Activated naive CD8-positive, alpha-beta T cell treated with anti-CD3 and anti-CD28 coated beads for 36 hours (primary cell): ENCODE data around the gene PCDHGA7. TPM values are rescaled to one million over a fixed set of nuclear protein-coding genes. Genes with fewer than 3 reads are reported as not detected.
"Not testable (repeated sequence)": the region's sequence is repeated elsewhere in the genome, so short reads cannot be mapped to it uniquely, and the experiment has no call there.

Experiments used
- DNase-seq: peaks from one replicate; pipeline ENCODE4 v3.0.0; 2021
- H3K27ac Mint-ChIP-seq: one replicate; pipeline ENCODE4 v1.8.0; 2022; ENCODE audit warnings: mild to moderate bottlenecking, moderate library complexity, mixed read lengths
- H3K27me3 Mint-ChIP-seq: one replicate; pipeline ENCODE4 v1.8.0; 2022; ENCODE audit warnings: mild to moderate bottlenecking, mixed read lengths
- H3K36me3 Mint-ChIP-seq: one replicate; pipeline ENCODE4 v1.8.0; 2021; ENCODE audit warnings: mild to moderate bottlenecking, mixed read lengths
- H3K4me1 Mint-ChIP-seq: one replicate; pipeline ENCODE4 v1.8.0; 2021; ENCODE audit warnings: mixed read lengths
- H3K4me3 Mint-ChIP-seq: one replicate; pipeline ENCODE4 v1.8.0; 2022; ENCODE audit warnings: mild to moderate bottlenecking, moderate library complexity, mixed read lengths
- H3K9me3 Mint-ChIP-seq: one replicate; pipeline ENCODE4 v1.8.0; 2022; ENCODE audit warnings: mixed read lengths
- total RNA-seq, 2 experiments: library from RNA; stranded (reverse); gene quantifications; one replicate each; pipeline ENCODE4 v1.2.3, GENCODE V29; 2021

Gene PCDHGA7
- total RNA-seq, 2 experiments from 2014 or later: not detected

DNA sequence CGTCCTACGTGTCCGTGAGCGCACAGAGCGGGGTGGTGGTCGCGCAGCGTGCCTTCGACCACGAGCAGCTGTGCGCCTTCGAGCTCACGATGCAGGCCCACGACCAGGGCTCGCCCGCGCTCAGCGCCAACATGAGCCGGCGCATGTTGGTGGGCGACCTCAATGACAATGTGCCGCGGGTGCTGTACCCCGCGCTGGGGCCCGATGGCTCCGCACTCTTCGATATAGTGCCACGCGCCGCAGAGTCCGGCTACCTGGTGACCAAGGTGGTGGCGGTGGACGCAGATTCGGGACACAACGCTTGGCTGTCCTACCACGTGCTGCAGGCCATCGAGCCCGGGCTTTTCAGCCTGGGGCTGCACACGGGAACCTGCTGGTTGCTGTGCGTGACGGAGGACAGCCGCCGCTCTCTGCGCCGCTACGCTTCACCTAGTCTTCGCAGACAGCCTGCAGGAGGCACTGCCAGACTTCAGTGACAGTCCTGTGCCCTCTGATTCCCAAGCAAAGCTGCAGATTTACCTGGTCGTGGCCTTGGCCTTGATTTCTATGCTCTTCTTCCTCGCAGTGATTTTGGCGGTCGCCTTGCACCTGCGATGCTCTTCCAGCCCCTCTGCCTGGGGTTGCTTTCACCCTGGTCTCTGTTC is 45.4 kb downstream of the PCDHGA7 start:
- no peak overlapping the region for H3K27ac Mint-ChIP-seq

DNA sequence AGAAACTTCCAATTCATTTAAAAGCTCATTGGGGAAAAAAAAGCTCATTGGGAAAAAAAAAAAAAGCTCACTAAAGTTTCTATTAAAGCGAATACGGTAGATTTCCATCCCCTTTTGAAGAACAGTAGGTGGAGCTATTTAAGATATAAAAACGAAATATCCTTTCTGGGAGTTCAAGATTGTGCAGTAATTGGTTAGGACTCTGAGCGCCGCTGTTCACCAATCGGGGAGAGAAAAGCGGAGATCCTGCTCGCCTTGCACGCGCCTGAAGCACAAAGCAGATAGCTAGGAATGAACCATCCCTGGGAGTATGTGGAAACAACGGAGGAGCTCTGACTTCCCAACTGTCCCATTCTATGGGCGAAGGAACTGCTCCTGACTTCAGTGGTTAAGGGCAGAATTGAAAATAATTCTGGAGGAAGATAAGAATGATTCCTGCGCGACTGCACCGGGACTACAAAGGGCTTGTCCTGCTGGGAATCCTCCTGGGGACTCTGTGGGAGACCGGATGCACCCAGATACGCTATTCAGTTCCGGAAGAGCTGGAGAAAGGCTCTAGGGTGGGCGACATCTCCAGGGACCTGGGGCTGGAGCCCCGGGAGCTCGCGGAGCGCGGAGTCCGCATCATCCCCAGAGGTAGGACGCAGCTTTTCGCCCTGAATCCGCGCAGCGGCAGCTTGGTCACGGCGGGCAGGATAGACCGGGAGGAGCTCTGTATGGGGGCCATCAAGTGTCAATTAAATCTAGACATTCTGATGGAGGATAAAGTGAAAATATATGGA is 48.0 kb downstream of the PCDHGA7 start, which contains the start of gene PCDHGA12:
Gene PCDHGA12, plus strand, starts transcription at position 176 of the 782 bp plus-strand sequence. Its CDS starts 253 bp downstream, at position 429.
- Mint-ChIP-seq H3K9me3 (peaks cover 28% of the 10 kb centered on the region), H3K4me1 (peaks cover 6% of the 10 kb centered on the region), H3K36me3 (peaks cover 26% of the 10 kb centered on the region), H3K4me3 (peak within 1 kb of the TSS; percentile 44), H3K27me3 (peaks cover 85% of the 10 kb centered on the region), H3K27ac (no peak within 1 kb of the TSS)
- peak; percentile 38 for DNase-seq

More for the DNA sequence above, 45.4 kb downstream of the PCDHGA7 start:
- Mint-ChIP-seq H3K4me1 (peaks cover 6% of the 10 kb centered on the region), H3K4me3 (no peak overlapping the region), H3K36me3 (peaks cover 26% of the 10 kb centered on the region), H3K9me3 (peaks cover 28% of the 10 kb centered on the region), H3K27me3 (peaks cover 82% of the 10 kb centered on the region)
- no peak for DNase-seq

DNA sequence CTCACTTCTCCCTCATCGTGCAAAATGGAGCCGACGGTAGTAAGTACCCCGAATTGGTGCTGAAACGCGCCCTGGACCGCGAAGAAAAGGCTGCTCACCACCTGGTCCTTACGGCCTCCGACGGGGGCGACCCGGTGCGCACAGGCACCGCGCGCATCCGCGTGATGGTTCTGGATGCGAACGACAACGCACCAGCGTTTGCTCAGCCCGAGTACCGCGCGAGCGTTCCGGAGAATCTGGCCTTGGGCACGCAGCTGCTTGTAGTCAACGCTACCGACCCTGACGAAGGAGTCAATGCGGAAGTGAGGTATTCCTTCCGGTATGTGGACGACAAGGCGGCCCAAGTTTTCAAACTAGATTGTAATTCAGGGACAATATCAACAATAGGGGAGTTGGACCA is 48.7 kb downstream of the PCDHGA7 start:
- H3K27me3 Mint-ChIP-seq: peaks cover 81% of the 10 kb centered on the region
- peaks cover 28% of the 10 kb centered on the region for H3K9me3 Mint-ChIP-seq
- DNase-seq: no peak
- peaks cover 6% of the 10 kb centered on the region for H3K4me1 Mint-ChIP-seq
- H3K36me3 Mint-ChIP-seq: peaks cover 26% of the 10 kb centered on the region
- H3K27ac Mint-ChIP-seq: no peak overlapping the region
- peak overlapping the region; percentile 44 for H3K4me3 Mint-ChIP-seq

DNA sequence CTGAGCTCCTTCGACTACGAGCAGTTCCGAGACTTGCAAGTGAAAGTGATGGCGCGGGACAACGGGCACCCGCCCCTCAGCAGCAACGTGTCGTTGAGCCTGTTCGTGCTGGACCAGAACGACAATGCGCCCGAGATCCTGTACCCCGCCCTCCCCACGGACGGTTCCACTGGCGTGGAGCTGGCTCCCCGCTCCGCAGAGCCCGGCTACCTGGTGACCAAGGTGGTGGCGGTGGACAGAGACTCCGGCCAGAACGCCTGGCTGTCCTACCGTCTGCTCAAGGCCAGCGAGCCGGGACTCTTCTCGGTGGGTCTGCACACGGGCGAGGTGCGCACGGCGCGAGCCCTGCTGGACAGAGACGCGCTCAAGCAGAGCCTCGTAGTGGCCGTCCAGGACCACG is 49.8 kb downstream of the PCDHGA7 start:
- H3K4me3 Mint-ChIP-seq, H3K27ac Mint-ChIP-seq: not testable (repeated sequence)

DNA sequence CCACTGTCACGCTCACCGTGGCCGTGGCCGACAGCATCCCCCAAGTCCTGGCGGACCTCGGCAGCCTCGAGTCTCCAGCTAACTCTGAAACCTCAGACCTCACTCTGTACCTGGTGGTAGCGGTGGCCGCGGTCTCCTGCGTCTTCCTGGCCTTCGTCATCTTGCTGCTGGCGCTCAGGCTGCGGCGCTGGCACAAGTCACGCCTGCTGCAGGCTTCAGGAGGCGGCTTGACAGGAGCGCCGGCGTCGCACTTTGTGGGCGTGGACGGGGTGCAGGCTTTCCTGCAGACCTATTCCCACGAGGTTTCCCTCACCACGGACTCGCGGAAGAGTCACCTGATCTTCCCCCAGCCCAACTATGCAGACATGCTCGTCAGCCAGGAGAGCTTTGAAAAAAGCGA is 50.2 kb downstream of the PCDHGA7 start:
- not testable (repeated sequence) for H3K27ac Mint-ChIP-seq, DNase-seq, H3K4me1 Mint-ChIP-seq, H3K4me3 Mint-ChIP-seq
- H3K9me3 Mint-ChIP-seq: peaks cover 29% of the 10 kb centered on the region
- peaks cover 26% of the 10 kb centered on the region for H3K36me3 Mint-ChIP-seq
- peaks cover 73% of the 10 kb centered on the region for H3K27me3 Mint-ChIP-seq

More for the DNA sequence above, 49.8 kb downstream of the PCDHGA7 start:
- Mint-ChIP-seq H3K9me3 (peaks cover 29% of the 10 kb centered on the region), H3K27me3 (peaks cover 75% of the 10 kb centered on the region), H3K36me3 (peaks cover 26% of the 10 kb centered on the region)
- not testable (repeated sequence) for DNase-seq, H3K4me1 Mint-ChIP-seq

DNA sequence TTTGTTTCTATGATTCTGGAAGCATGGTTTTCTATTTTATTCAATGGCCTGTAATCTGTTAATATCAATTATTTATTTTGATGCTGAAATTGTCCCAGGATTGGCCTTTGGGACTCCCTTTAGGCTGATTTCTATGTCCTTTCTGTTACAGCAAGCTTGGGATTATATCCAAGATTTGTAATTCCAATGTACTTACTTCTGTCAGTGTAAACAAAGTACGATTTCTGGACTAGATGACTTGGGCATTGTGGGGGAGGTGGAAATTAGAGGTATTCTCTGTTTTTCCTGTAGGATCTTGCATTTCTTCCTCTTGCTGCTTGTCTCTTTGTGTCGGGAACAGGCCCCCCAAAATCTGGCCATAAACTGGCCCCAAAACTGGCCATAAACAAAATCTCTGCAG is 51.5 kb downstream of the PCDHGA7 start:
- H3K9me3 Mint-ChIP-seq: peaks cover 25% of the 10 kb centered on the region
- H3K4me1 Mint-ChIP-seq: peaks cover 6% of the 10 kb centered on the region
- no peak overlapping the region for H3K4me3 Mint-ChIP-seq
- peaks cover 22% of the 10 kb centered on the region for H3K36me3 Mint-ChIP-seq
- no peak overlapping the region for H3K27ac Mint-ChIP-seq
- peaks cover 64% of the 10 kb centered on the region for H3K27me3 Mint-ChIP-seq
- no peak for DNase-seq

Other genes with a start within 250 kb of the PCDHGA7 start
- not detected for gene PCDHB5, start 247.5 kb upstream of the PCDHGA7 start, total RNA-seq
- gene PCDHB6, start 232.7 kb upstream of the PCDHGA7 start, total RNA-seq: not detected
- gene PCDHB7, start 210.1 kb upstream of the PCDHGA7 start, total RNA-seq: not detected
- gene PCDHB8, start 205.0 kb upstream of the PCDHGA7 start, total RNA-seq: not detected
- gene PCDHB16, start 200.4 kb upstream of the PCDHGA7 start, total RNA-seq: not detected
- gene PCDHB9, start 195.6 kb upstream of the PCDHGA7 start, total RNA-seq: not detected
- gene PCDHB10, start 190.4 kb upstream of the PCDHGA7 start, total RNA-seq: not detected
- gene PCDHB11, start 183.1 kb upstream of the PCDHGA7 start, total RNA-seq: not detected
- gene PCDHB12, start 174.0 kb upstream of the PCDHGA7 start, total RNA-seq: not detected
- not detected for gene PCDHB13, start 168.8 kb upstream of the PCDHGA7 start, total RNA-seq
- gene PCDHB14, start 159.4 kb upstream of the PCDHGA7 start, total RNA-seq: not detected
- not detected for gene PCDHB15, start 137.3 kb upstream of the PCDHGA7 start, total RNA-seq
- under 1 TPM in 1 of 2 experiments, not detected in 1; 0.21 TPM for gene SLC25A2, start 78.7 kb upstream of the PCDHGA7 start, total RNA-seq
- 10 to 100 TPM; 60.4 to 60.5 TPM for gene TAF7, start 62.0 kb upstream of the PCDHGA7 start, total RNA-seq
- gene PCDHGA1, start 52.2 kb upstream of the PCDHGA7 start, total RNA-seq: not detected
- gene PCDHGA2, start 44.0 kb upstream of the PCDHGA7 start, total RNA-seq: not detected
- gene PCDHGA3, start 38.9 kb upstream of the PCDHGA7 start, total RNA-seq: not detected
- gene PCDHGB1, start 32.6 kb upstream of the PCDHGA7 start, total RNA-seq: not detected
- gene PCDHGA4, start 27.7 kb upstream of the PCDHGA7 start, total RNA-seq: under 1 TPM in 1 of 2 experiments, not detected in 1; 0.12 TPM
- gene PCDHGB2, start 22.7 kb upstream of the PCDHGA7 start, total RNA-seq: under 1 TPM in 1 of 2 experiments, not detected in 1; 0.10 TPM
- gene PCDHGA5, start 18.6 kb upstream of the PCDHGA7 start, total RNA-seq: under 1 TPM in 1 of 2 experiments, not detected in 1; 0.06 TPM
- gene PCDHGB3, start 12.5 kb upstream of the PCDHGA7 start, total RNA-seq: not detected
- under 1 TPM; 0.08 TPM for gene PCDHGA6, start 8.9 kb upstream of the PCDHGA7 start, total RNA-seq
- not detected for gene PCDHGB4, start 5.0 kb downstream of the PCDHGA7 start, total RNA-seq
- not detected for gene PCDHGA8, start 9.9 kb downstream of the PCDHGA7 start, total RNA-seq
- under 1 TPM; 0.16 to 0.26 TPM for gene PCDHGB5, start 15.2 kb downstream of the PCDHGA7 start, total RNA-seq
- not detected for gene PCDHGA9, start 20.0 kb downstream of the PCDHGA7 start, total RNA-seq
- not detected for gene PCDHGB6, start 25.3 kb downstream of the PCDHGA7 start, total RNA-seq
- gene PCDHGA10, start 30.2 kb downstream of the PCDHGA7 start, total RNA-seq: under 1 TPM in 1 of 2 experiments, not detected in 1; 0.06 TPM
- not detected for gene PCDHGB7, start 34.9 kb downstream of the PCDHGA7 start, total RNA-seq
- gene PCDHGA11, start 38.3 kb downstream of the PCDHGA7 start, total RNA-seq: under 1 TPM in 1 of 2 experiments, not detected in 1; 0.06 TPM
- under 1 TPM in 1 of 2 experiments, not detected in 1; 0.08 TPM for gene PCDHGA12, start 47.8 kb downstream of the PCDHGA7 start, total RNA-seq
- gene PCDHGC3, start 93.2 kb downstream of the PCDHGA7 start, total RNA-seq: under 1 TPM in 1 of 2 experiments, not detected in 1; 0.33 TPM
- gene PCDHGC4, start 102.3 kb downstream of the PCDHGA7 start, total RNA-seq: not detected
- gene PCDHGC5, start 106.3 kb downstream of the PCDHGA7 start, total RNA-seq: not detected
- 100 to 1,000 TPM; 214 to 220 TPM for gene DIAPH1, start 236.3 kb downstream of the PCDHGA7 start, total RNA-seq